ENCODE measurements around the gene HOXB6. TPM values are rescaled to one million over a fixed set of nuclear protein-coding genes. Genes with fewer than 3 reads are reported as not detected.

Gene HOXB6
- total RNA-seq, 2 donors from 2014 or later = not detected

DNA sequence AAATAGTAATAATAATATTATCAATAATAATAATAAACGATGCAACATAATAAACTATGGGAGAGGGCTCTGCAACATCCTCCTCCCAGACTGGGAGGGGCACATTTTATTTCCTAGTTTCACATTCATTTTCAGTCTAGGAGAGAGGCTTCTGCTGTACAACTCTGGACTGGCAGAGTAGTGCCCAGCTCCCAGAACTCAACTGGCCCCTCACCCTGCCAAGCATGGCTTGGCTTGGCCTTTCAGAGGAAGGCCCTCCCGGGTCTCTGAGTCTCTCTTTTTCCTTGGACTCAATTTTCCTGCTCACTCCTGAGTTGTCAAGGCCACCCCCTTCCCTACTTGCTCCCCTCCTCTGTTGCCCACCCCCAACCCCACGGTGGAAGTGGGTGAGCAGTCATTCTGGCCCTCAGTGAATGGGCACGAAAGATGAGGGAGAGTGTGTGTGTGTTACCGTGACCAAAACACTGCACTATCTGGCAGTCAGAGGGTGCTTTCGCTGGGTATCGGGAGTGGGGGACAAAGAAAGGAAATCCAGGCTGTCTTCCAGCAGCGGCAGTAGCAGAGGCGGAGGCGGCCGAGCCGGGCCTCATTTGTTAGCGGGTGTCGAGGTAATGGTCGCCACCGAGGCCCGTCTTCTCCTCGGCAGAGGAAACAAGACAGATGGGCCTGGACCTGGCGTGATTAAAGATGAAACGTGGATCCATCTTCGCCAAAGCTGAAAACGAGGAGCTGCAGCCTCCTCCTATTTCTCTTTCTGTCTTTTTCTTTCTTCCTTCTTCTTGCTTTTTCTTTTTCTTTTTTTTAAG, 28.9 kb downstream of the HOXB6 start:
- DNase-seq = peak; percentile 66
- no peak overlapping the region for H3K27ac Mint-ChIP-seq
- no peaks in the 10 kb centered on the region for H3K36me3 ChIP-seq (ENCODE audit: control insufficient read depth, insufficient read depth, low read length)
- TF ChIP-seq, protein P1, sequence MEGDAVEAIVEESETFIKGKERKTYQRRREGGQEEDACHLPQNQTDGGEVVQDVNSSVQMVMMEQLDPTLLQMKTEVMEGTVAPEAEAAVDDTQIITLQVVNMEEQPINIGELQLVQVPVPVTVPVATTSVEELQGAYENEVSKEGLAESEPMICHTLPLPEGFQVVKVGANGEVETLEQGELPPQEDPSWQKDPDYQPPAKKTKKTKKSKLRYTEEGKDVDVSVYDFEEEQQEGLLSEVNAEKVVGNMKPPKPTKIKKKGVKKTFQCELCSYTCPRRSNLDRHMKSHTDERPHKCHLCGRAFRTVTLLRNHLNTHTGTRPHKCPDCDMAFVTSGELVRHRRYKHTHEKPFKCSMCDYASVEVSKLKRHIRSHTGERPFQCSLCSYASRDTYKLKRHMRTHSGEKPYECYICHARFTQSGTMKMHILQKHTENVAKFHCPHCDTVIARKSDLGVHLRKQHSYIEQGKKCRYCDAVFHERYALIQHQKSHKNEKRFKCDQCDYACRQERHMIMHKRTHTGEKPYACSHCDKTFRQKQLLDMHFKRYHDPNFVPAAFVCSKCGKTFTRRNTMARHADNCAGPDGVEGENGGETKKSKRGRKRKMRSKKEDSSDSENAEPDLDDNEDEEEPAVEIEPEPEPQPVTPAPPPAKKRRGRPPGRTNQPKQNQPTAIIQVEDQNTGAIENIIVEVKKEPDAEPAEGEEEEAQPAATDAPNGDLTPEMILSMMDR (conservative IDR thresholded peaks at IDR 0.05) = no peak
- no peak overlapping the region for H3K9ac ChIP-seq (ENCODE audit: extremely low read depth, low read length, poor library complexity, severe bottlenecking)
- peaks cover 6% of the 10 kb centered on the region for H3K4me1 ChIP-seq (ENCODE audit: control insufficient read depth, insufficient read depth, low read length)
- H3K36me3 Mint-ChIP-seq (ENCODE audit: low read depth) = no peaks in the 10 kb centered on the region
- no peak overlapping the region for H3K27ac ChIP-seq (ENCODE audit: low read depth, low read length)
- WGBS, 2 experiments (ENCODE audit: insufficient coverage in 1 of 2, insufficient read length in 1 of 2) = 0 to 4% methylated on average over 10 to 21 of the region's 22 CpGs
- H3K9me3 Mint-ChIP-seq = no peaks in the 10 kb centered on the region
- H3K4me1 Mint-ChIP-seq = peaks cover 10% of the 10 kb centered on the region
- H3K4me3 ChIP-seq (ENCODE audit: low read length) = no peak overlapping the region
- H3K4me3 Mint-ChIP-seq = no peak overlapping the region
- no peaks in the 10 kb centered on the region for H3K9me3 ChIP-seq (ENCODE audit: control insufficient read depth, low read length)
- H3K27me3 ChIP-seq (ENCODE audit: control insufficient read depth, insufficient read depth, low read length, poor library complexity, severe bottlenecking) = peaks cover 99% of the 10 kb centered on the region
- peaks cover 41% of the 10 kb centered on the region for H3K27me3 Mint-ChIP-seq (ENCODE audit: insufficient read depth)

DNA sequence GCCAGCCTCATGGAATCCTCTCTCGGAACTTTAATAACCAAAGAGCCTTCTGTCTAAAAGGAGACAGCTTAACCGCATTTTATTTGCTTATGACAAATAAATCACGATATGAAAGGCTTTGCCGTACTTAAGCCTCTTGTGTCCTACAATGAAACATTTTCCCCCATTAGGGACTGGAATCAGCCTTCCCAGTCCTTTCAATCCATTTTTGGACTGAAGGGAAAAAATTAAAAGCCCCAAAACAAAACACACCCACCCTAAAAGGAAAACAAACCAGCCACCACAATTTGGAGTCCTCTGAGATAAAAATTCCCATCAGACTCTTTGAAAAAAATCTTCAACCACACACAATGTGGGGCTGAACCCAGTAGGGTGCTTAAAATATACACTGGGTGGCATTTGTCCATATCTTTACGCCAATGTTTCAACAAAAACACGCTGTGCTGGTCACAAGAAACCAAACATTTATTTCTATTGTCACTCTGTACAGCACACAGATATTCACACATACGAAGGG, 29.7 kb downstream of the HOXB6 start:
- H3K4me3 ChIP-seq (ENCODE audit: low read length) = no peak overlapping the region
- Mint-ChIP-seq H3K27me3 (ENCODE audit: insufficient read depth) (peaks cover 34% of the 10 kb centered on the region), H3K4me1 (peaks cover 17% of the 10 kb centered on the region), H3K36me3 (ENCODE audit: low read depth) (no peaks in the 10 kb centered on the region), H3K4me3 (no peak overlapping the region), H3K9me3 (no peaks in the 10 kb centered on the region), H3K27ac (no peak overlapping the region)
- TF ChIP-seq, protein P1 (conservative IDR thresholded peaks at IDR 0.05) = no peak
- peaks cover 11% of the 10 kb centered on the region for H3K4me1 ChIP-seq (ENCODE audit: control insufficient read depth, insufficient read depth, low read length)
- no peaks in the 10 kb centered on the region for H3K9me3 ChIP-seq (ENCODE audit: control insufficient read depth, low read length)
- H3K9ac ChIP-seq (ENCODE audit: extremely low read depth, low read length, poor library complexity, severe bottlenecking) = no peak overlapping the region
- H3K27ac ChIP-seq (ENCODE audit: low read depth, low read length) = peak overlapping the region; percentile 37
- no peak for DNase-seq
- H3K36me3 ChIP-seq (ENCODE audit: control insufficient read depth, insufficient read depth, low read length) = no peaks in the 10 kb centered on the region
- 11 to 26% methylated on average over 4 to 6 of the region's 7 CpGs for WGBS, 2 experiments (ENCODE audit: insufficient coverage in 1 of 2, insufficient read length in 1 of 2)
- peaks cover 99% of the 10 kb centered on the region for H3K27me3 ChIP-seq (ENCODE audit: control insufficient read depth, insufficient read depth, low read length, poor library complexity, severe bottlenecking)

DNA sequence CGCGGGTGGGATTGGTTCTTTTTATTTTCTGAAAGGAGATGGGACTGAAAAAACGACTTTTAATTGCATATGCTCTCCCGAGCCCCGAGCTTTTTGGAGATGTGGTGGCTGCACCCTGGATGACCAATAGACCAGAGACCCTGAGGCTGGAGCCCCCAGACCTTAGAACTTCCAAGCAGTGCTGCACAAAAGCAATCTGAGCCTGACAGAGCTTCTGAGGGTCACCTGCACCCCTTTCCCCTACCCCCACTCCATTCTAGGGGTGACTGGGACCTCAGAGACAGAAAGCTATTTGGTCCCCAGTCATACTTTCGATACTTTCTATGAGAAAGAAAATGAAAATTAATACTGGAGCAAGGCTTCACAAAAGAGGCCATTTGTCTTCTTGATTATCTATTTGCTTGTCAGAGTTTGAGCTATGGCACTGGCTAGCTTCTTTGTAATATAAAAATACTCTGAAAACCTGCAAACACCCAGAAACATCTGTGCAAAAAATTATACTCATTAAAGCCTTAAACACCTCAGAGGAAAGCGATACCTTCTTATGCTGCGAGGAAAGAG, 30.2 kb downstream of the HOXB6 start:
- H3K4me3 Mint-ChIP-seq = no peak overlapping the region
- Histone ChIP-seq H3K4me1 (ENCODE audit: control insufficient read depth, insufficient read depth, low read length) (peaks cover 11% of the 10 kb centered on the region), H3K27ac (ENCODE audit: low read depth, low read length) (peak overlapping the region; percentile 37), H3K27me3 (ENCODE audit: control insufficient read depth, insufficient read depth, low read length, poor library complexity, severe bottlenecking) (peaks cover 99% of the 10 kb centered on the region), H3K4me3 (ENCODE audit: low read length) (no peak overlapping the region), H3K9ac (ENCODE audit: extremely low read depth, low read length, poor library complexity, severe bottlenecking) (no peak overlapping the region), H3K9me3 (ENCODE audit: control insufficient read depth, low read length) (no peaks in the 10 kb centered on the region), H3K36me3 (ENCODE audit: control insufficient read depth, insufficient read depth, low read length) (no peaks in the 10 kb centered on the region)
- H3K36me3 Mint-ChIP-seq (ENCODE audit: low read depth) = no peaks in the 10 kb centered on the region
- no peak for DNase-seq
- H3K9me3 Mint-ChIP-seq = no peaks in the 10 kb centered on the region
- H3K4me1 Mint-ChIP-seq = peaks cover 17% of the 10 kb centered on the region
- TF ChIP-seq, protein P1 (conservative IDR thresholded peaks at IDR 0.05) = no peak
- no peak overlapping the region for H3K27ac Mint-ChIP-seq
- peaks cover 28% of the 10 kb centered on the region for H3K27me3 Mint-ChIP-seq (ENCODE audit: insufficient read depth)
- 22 to 23% methylated on average over 6 to 8 of the region's 8 CpGs for WGBS, 2 experiments (ENCODE audit: insufficient coverage in 1 of 2, insufficient read length in 1 of 2)

All from endodermal cell (in vitro differentiated cells).